MM.1S (cell line): Measurements from ENCODE around the gene NQO2.
"Not testable (repeated sequence)": the region's sequence is repeated elsewhere in the genome, so short reads cannot be mapped to it uniquely, and the experiment has no call there.

Experiments used
- DNase-seq: peaks from one replicate; pipeline ENCODE4 v3.0.0-alpha.2; 2015
- H2AFZ ChIP-seq: fragments of 300-600 bp; sonication (generic); 2 replicates; pipeline ENCODE4 v1.6.0; 2016; ENCODE audit warnings: antibody characterized with exemption, low read length
- H3F3A ChIP-seq: fragments of 300-600 bp; sonication (generic); 2 replicates; pipeline ENCODE4 v1.6.1; 2016; ENCODE audit warnings: mild to moderate bottlenecking, antibody characterized with exemption, low read length, moderate library complexity, mixed read lengths; ENCODE audit not compliant: insufficient read depth
- H3K27ac ChIP-seq: fragments of 300-600 bp; sonication (generic); 2 replicates; pipeline ENCODE4 v1.5.1; 2016; ENCODE audit warnings: mild to moderate bottlenecking, low read length
- H3K27me3 ChIP-seq: fragments of 300-600 bp; sonication (generic); replicated peaks from 2 replicates; pipeline ENCODE4 v1.6.0; 2016; ENCODE audit warnings: low read length; ENCODE audit not compliant: insufficient read depth
- H3K36me3 ChIP-seq: fragments of 300-600 bp; sonication (generic); replicated peaks from 2 replicates; pipeline ENCODE4 v1.6.1; 2016; ENCODE audit warnings: mild to moderate bottlenecking, low read length, mixed read lengths; ENCODE audit not compliant: insufficient read depth
- H3K4me1 ChIP-seq: fragments of 300-600 bp; sonication (generic); 2 replicates; pipeline ENCODE4 v1.6.1; 2016; ENCODE audit warnings: low read length, mixed read lengths
- H3K4me2 ChIP-seq: fragments of 300-600 bp; sonication (generic); 2 replicates; pipeline ENCODE4 v1.6.0; 2016; ENCODE audit warnings: low read depth, low read length
- H3K4me3 ChIP-seq: fragments of 300-600 bp; sonication (generic); 2 replicates; pipeline ENCODE4 v1.5.1; 2016; ENCODE audit warnings: low read length, mixed read lengths
- H3K79me2 ChIP-seq: fragments of 300-600 bp; sonication (generic); 2 replicates; pipeline ENCODE4 v1.6.1; 2016; ENCODE audit warnings: mixed run types, low read length, mixed read lengths
- H3K9ac ChIP-seq: fragments of 300-600 bp; sonication (generic); 2 replicates; pipeline ENCODE4 v1.6.1; 2016; ENCODE audit warnings: low read length, mixed read lengths
- H3K9me2 ChIP-seq: fragments of 300-600 bp; sonication (generic); replicated peaks from 2 replicates; pipeline ENCODE4 v1.6.1; 2016; ENCODE audit warnings: mild to moderate bottlenecking, low read length, mixed read lengths; ENCODE audit not compliant: insufficient read depth
- H3K9me3 ChIP-seq: fragments of 300-600 bp; sonication (generic); replicated peaks from 2 replicates; pipeline ENCODE4 v1.6.1; 2016; ENCODE audit warnings: mild to moderate bottlenecking, low read length, mixed read lengths; ENCODE audit not compliant: insufficient read depth
- H4K20me1 ChIP-seq: fragments of 300-600 bp; sonication (generic); 2 replicates; pipeline ENCODE4 v1.6.1; 2016; ENCODE audit warnings: mild to moderate bottlenecking, low read length, moderate library complexity, mixed read lengths; ENCODE audit not compliant: insufficient read depth
- EZH2 ChIP-seq: fragments of 300-600 bp; sonication (generic); optimal IDR thresholded peaks from 2 replicates; pipeline ENCODE3; 2017; ENCODE audit warnings: low read depth, mild to moderate bottlenecking, antibody characterized with exemption, low read length, mixed read lengths
- EZH2phosphoT487 ChIP-seq: fragments of 300-600 bp; sonication (generic); IDR thresholded peaks from 2 replicates; pipeline ENCODE4 v1.6.1; 2018; ENCODE audit warnings: antibody characterized with exemption, low read length
- TF ChIP-seq, protein P1 (sequence below): fragments of 300-600 bp; sonication (generic); IDR thresholded peaks from 2 replicates; pipeline ENCODE4 v1.5.1; 2016; ENCODE audit warnings: antibody characterized with exemption, low read length, mixed read lengths

NQO2 gene

GRCh38 chr6:3052481-3053230 lies 53.0 kb downstream of the NQO2 start:
- Histone ChIP-seq H3K9me2 (no peaks in the 10 kb centered on the region), H4K20me1 (no peaks in the 10 kb centered on the region), H3K9ac (no peak overlapping the region), H3K27ac (no peak overlapping the region), H3K79me2 (no peaks in the 10 kb centered on the region), H3K36me3 (no peaks in the 10 kb centered on the region), H3K27me3 (no peaks in the 10 kb centered on the region), H3F3A (no peaks in the 10 kb centered on the region), H2AFZ (peak overlapping the region; percentile 97), H3K9me3 (no peaks in the 10 kb centered on the region), H3K4me3 (no peak overlapping the region), H3K4me2 (peak overlapping the region; percentile 94; the same call in 1 of the 2 replicates), H3K4me1 (no peaks in the 10 kb centered on the region)
- no peak for DNase-seq
- no peak for TF ChIP-seq EZH2phosphoT487

- DNase-seq, result no peak
- Histone ChIP-seq H3K9ac (peak overlapping the region; percentile 59; the same call in 1 of the 2 replicates), H3F3A (no peaks in the 10 kb centered on the region), H4K20me1 (no peaks in the 10 kb centered on the region), H3K36me3 (no peaks in the 10 kb centered on the region), H3K79me2 (no peaks in the 10 kb centered on the region), H3K9me3 (no peaks in the 10 kb centered on the region), H2AFZ (peak overlapping the region; percentile 97), H3K4me3 (peak overlapping the region; percentile 73), H3K4me1 (no peaks in the 10 kb centered on the region), H3K9me2 (no peaks in the 10 kb centered on the region), H3K27ac (no peak overlapping the region), H3K4me2 (peak overlapping the region; percentile 94), H3K27me3 (no peaks in the 10 kb centered on the region)
- TF ChIP-seq EZH2phosphoT487 (no peak), EZH2 (no peak)
- TF ChIP-seq, protein P1, sequence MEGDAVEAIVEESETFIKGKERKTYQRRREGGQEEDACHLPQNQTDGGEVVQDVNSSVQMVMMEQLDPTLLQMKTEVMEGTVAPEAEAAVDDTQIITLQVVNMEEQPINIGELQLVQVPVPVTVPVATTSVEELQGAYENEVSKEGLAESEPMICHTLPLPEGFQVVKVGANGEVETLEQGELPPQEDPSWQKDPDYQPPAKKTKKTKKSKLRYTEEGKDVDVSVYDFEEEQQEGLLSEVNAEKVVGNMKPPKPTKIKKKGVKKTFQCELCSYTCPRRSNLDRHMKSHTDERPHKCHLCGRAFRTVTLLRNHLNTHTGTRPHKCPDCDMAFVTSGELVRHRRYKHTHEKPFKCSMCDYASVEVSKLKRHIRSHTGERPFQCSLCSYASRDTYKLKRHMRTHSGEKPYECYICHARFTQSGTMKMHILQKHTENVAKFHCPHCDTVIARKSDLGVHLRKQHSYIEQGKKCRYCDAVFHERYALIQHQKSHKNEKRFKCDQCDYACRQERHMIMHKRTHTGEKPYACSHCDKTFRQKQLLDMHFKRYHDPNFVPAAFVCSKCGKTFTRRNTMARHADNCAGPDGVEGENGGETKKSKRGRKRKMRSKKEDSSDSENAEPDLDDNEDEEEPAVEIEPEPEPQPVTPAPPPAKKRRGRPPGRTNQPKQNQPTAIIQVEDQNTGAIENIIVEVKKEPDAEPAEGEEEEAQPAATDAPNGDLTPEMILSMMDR, result no peak
These were observed 53.5 kb downstream of the NQO2 start for GRCh38 chr6:3053231-3053508.

- not testable (repeated sequence) for H3K9ac ChIP-seq, H4K20me1 ChIP-seq, H3K27me3 ChIP-seq, H3K27ac ChIP-seq, H3K4me1 ChIP-seq, H3K9me2 ChIP-seq, H3F3A ChIP-seq, H3K79me2 ChIP-seq, H2AFZ ChIP-seq, H3K36me3 ChIP-seq, DNase-seq, H3K9me3 ChIP-seq
- Histone ChIP-seq H3K4me3 (peak overlapping the region; percentile 73), H3K4me2 (peak overlapping the region; percentile 94; the same call in 1 of the 2 replicates)
These were observed 54.8 kb downstream of the NQO2 start for GRCh38 chr6:3054229-3055157.

DNA sequence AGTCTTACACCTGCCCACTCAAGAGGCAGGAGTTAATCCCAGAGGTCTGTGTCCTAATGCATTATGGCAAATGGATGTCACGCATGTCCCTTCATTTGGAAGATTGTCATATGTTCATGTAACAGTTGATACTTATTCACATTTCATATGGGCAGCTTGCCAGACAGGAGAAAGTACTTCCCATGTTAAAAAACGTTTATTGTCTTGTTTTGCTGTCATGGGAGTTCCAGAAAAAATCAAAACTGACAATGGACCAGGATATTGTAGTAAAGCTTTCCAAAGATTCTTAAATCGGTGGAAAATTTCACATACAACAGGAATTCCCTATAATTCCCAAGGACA lies 55.4 kb downstream of the NQO2 start:
- H3K9ac ChIP-seq, H3K79me2 ChIP-seq, H3K9me3 ChIP-seq, H3K27me3 ChIP-seq, H3K4me1 ChIP-seq, H3K9me2 ChIP-seq, DNase-seq, H3K4me3 ChIP-seq, H3K4me2 ChIP-seq, H3K36me3 ChIP-seq, H3K27ac ChIP-seq, H3F3A ChIP-seq, H2AFZ ChIP-seq, H4K20me1 ChIP-seq: not testable (repeated sequence)
